Calu3 (cell line): ENCODE measurements around the gene METTL9. TPM values are rescaled to one million over a fixed set of nuclear protein-coding genes. Genes with fewer than 3 reads are reported as not detected.
A peak's percentile ranks its signal among the peaks of the same experiment; 100 is the strongest.
"Not testable (repeated sequence)": the region's sequence is repeated elsewhere in the genome, so short reads cannot be mapped to it uniquely, and the experiment has no call there.

Experiments
- BruUV-seq: library from RNA; stranded (reverse); fragments of 400-500 nt; replicated peaks from 2 replicates; lab custom pipeline; 2021; lab: Mats Ljungman, UMichigan
- CTCF ChIA-PET: fragments of 300-600 bp; sonication (Branson Sonifier 250); formaldehyde crosslinking; loops from one replicate; lab custom pipeline; 2022; ENCODE audit warnings: antibody characterized with exemption; lab: Charles Lee
- DNase-seq: peaks from one replicate; pipeline ENCODE4 v3.0.0; 2022
- H3K27ac Mint-ChIP-seq: one replicate; pipeline ENCODE4 v1.8.0; 2022; ENCODE audit warnings: mixed read lengths; ENCODE audit not compliant: unreplicated experiment
- H3K27me3 Mint-ChIP-seq: one replicate; pipeline ENCODE4 v1.8.0; 2022; ENCODE audit warnings: mixed read lengths; ENCODE audit not compliant: unreplicated experiment
- H3K36me3 Mint-ChIP-seq: one replicate; pipeline ENCODE4 v1.8.0; 2022; ENCODE audit warnings: mild to moderate bottlenecking, moderate library complexity, mixed read lengths; ENCODE audit not compliant: insufficient read depth, unreplicated experiment
- H3K4me1 Mint-ChIP-seq: one replicate; pipeline ENCODE4 v1.8.0; 2022; ENCODE audit warnings: mild to moderate bottlenecking, low read depth, mixed read lengths; ENCODE audit not compliant: unreplicated experiment
- H3K4me3 Mint-ChIP-seq: one replicate; pipeline ENCODE4 v1.8.0; 2022; ENCODE audit warnings: mild to moderate bottlenecking, low read depth, moderate library complexity, mixed read lengths; ENCODE audit not compliant: unreplicated experiment
- H3K9me3 Mint-ChIP-seq: one replicate; pipeline ENCODE4 v1.8.0; 2022; ENCODE audit warnings: low read depth, mixed read lengths; ENCODE audit not compliant: unreplicated experiment
- intact Hi-C: fragments of 100-400 bp; cut with micrococcal nuclease; formaldehyde crosslinking; loops from one replicate; pipeline ENCODE4 v1.10.0; 2022; ENCODE audit not compliant: unreplicated experiment
- total RNA-seq: library from RNA; stranded (reverse); gene quantifications from 2 replicates; pipeline ENCODE4 v1.2.3, GENCODE V29; 2022
- TF ChIP-seq, protein P1 (sequence below): fragments of 200-600 bp; IDR thresholded peaks from one replicate; pipeline ENCODE4 v1.8.0; 2022; ENCODE audit warnings: antibody characterized with exemption; ENCODE audit not compliant: unreplicated experiment

The METTL9 gene
- total RNA-seq, 1 experiment from 2014 or later, result 109 TPM

DNA sequence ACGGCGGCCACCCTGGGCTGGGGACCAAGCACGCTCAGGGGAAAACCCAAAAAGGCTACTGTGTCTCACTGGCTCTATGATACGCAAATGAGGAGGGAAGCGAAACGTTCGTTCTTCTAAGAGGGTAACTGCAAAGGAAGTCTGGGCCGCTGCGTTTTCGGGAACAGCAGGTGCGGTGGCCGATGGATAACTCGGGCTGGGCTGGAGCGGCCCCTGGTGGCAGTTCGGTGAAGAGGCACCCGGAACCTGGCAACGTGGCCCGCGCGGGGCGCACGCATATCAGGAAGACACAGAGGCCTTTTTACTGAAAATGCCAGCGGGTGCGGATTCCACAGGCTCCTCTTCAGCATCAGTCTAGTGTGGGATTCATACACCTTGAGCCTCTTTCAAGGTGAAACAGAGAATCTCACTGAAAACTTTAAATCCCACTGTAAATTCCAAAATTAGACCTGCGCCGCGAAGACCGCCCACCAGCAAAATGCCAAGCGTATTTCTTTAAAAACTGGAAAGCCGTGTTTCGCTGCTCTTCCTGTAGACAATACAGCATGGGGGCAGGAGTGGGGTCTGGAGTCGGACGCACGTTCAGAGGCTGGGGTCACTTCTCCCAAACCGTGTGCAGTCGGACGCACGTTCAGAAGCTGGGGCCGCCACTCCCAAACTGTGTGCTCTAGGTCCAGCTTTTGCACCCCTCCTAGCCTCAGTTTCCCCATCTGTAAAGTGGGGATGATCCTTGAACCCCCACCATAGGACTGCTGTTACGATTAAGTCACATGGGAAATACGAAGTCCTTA is 44.4 kb upstream of the METTL9 start:
- intact Hi-C loops, result no loop called here
- Mint-ChIP-seq H3K4me1 (no peaks in the 10 kb centered on the region), H3K4me3 (peak overlapping the region; percentile 49), H3K27me3 (no peaks in the 10 kb centered on the region), H3K9me3 (no peaks in the 10 kb centered on the region), H3K27ac (no peak overlapping the region), H3K36me3 (no peaks in the 10 kb centered on the region)
- peak; percentile 94 for DNase-seq
- BruUV-seq, result no TSS peak
- CTCF ChIA-PET, result no interaction called here
- TF ChIP-seq, protein P1, sequence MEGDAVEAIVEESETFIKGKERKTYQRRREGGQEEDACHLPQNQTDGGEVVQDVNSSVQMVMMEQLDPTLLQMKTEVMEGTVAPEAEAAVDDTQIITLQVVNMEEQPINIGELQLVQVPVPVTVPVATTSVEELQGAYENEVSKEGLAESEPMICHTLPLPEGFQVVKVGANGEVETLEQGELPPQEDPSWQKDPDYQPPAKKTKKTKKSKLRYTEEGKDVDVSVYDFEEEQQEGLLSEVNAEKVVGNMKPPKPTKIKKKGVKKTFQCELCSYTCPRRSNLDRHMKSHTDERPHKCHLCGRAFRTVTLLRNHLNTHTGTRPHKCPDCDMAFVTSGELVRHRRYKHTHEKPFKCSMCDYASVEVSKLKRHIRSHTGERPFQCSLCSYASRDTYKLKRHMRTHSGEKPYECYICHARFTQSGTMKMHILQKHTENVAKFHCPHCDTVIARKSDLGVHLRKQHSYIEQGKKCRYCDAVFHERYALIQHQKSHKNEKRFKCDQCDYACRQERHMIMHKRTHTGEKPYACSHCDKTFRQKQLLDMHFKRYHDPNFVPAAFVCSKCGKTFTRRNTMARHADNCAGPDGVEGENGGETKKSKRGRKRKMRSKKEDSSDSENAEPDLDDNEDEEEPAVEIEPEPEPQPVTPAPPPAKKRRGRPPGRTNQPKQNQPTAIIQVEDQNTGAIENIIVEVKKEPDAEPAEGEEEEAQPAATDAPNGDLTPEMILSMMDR, result peak; percentile 99

- BruUV-seq, H3K36me3 Mint-ChIP-seq, H3K4me1 Mint-ChIP-seq, CTCF ChIA-PET, H3K27me3 Mint-ChIP-seq, DNase-seq, H3K9me3 Mint-ChIP-seq, H3K27ac Mint-ChIP-seq, H3K4me3 Mint-ChIP-seq, intact Hi-C loops: not testable (repeated sequence)
These were observed 43.8 kb upstream of the METTL9 start for GRCh38 chr16:21555621-21556020.

GRCh38 chr16:21556026-21556595 is 43.3 kb upstream of the METTL9 start:
- BruUV-seq, H3K27me3 Mint-ChIP-seq, H3K36me3 Mint-ChIP-seq, DNase-seq, H3K4me1 Mint-ChIP-seq, H3K9me3 Mint-ChIP-seq, H3K27ac Mint-ChIP-seq, intact Hi-C loops, CTCF ChIA-PET, H3K4me3 Mint-ChIP-seq: not testable (repeated sequence)

GRCh38 chr16:21556651-21557241 is 42.6 kb upstream of the METTL9 start:
- intact Hi-C loops, CTCF ChIA-PET, H3K4me3 Mint-ChIP-seq, DNase-seq, H3K27ac Mint-ChIP-seq, H3K9me3 Mint-ChIP-seq, BruUV-seq, H3K36me3 Mint-ChIP-seq, H3K27me3 Mint-ChIP-seq, H3K4me1 Mint-ChIP-seq: not testable (repeated sequence)

DNA sequence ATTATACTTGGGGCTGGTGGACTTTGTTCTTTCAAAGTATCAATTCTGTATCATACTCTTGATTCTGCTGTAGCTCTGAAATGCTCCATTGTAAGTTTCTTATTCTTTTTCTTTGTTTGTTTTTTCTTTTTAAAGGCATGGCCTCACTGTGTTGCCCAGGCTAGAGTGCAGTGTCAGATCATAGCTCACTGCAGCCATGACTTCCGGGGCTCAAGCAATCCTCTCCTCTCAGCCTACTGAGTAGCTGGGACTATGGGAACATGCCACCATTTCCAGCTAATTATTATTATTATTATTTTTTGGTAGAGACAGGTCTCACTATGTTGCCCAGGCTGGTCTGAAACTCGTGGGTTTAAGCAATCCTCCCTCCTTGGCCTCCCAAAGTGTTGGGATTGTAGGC is 38.9 kb upstream of the METTL9 start:
- TF ChIP-seq, protein P1, result no peak
- BruUV-seq, result no TSS peak
- Mint-ChIP-seq H3K4me1 (no peaks in the 10 kb centered on the region), H3K27ac (no peak overlapping the region), H3K36me3 (no peaks in the 10 kb centered on the region), H3K9me3 (no peaks in the 10 kb centered on the region), H3K27me3 (no peaks in the 10 kb centered on the region), H3K4me3 (no peak overlapping the region)
- no peak for DNase-seq
- intact Hi-C loops, result no loop called here
- CTCF ChIA-PET, result interaction anchor here (0.9 kb wide), 1 partner anchor 14 kb away, joined by 3 read pairs; no protein-coding TSS in a partner anchor
